GM12872 (cell line): Measurements from ENCODE around the gene TSACC.

Source experiments
- CTCF ChIP-seq: IDR thresholded peaks from 3 replicates; pipeline ENCODE4 v1.5.1; 2011; ENCODE audit warnings: low read depth, mild to moderate bottlenecking, low read length, moderate library complexity; ENCODE audit not compliant: insufficient read depth

TSACC gene

GRCh38 chr1:156356875-156357534 is 18.7 kb downstream of the TSACC start:
- TF ChIP-seq CTCF = peak; percentile 91

GRCh38 chr1:156357977-156358376 is 19.7 kb downstream of the TSACC start:
- no peak for TF ChIP-seq CTCF

- no peak for TF ChIP-seq CTCF
These were observed 20.3 kb downstream of the TSACC start for GRCh38 chr1:156358641-156359040.

- no peak for TF ChIP-seq CTCF
These were observed 20.9 kb downstream of the TSACC start for GRCh38 chr1:156359249-156359648.

- TF ChIP-seq CTCF = no peak
These were observed 21.6 kb downstream of the TSACC start for GRCh38 chr1:156359973-156360372.

- TF ChIP-seq CTCF = no peak
These were observed 22.2 kb downstream of the TSACC start for GRCh38 chr1:156360534-156360933.

GRCh38 chr1:156365754-156366153 is 27.4 kb downstream of the TSACC start:
- no peak for TF ChIP-seq CTCF
